Calu3 (cell line): ENCODE data around the gene LAMA1. TPM values are rescaled to one million over a fixed set of nuclear protein-coding genes. Genes with fewer than 3 reads are reported as not detected.

Experiments used
- BruUV-seq: library from RNA; stranded (reverse); fragments of 400-500 nt; replicated peaks from 2 replicates; lab custom pipeline; 2021; lab: Mats Ljungman, UMichigan
- CTCF ChIA-PET: fragments of 300-600 bp; sonication (Branson Sonifier 250); formaldehyde crosslinking; loops from one replicate; lab custom pipeline; 2022; ENCODE audit warnings: antibody characterized with exemption; lab: Charles Lee
- DNase-seq: peaks from one replicate; pipeline ENCODE4 v3.0.0; 2022
- H3K27ac Mint-ChIP-seq: one replicate; pipeline ENCODE4 v1.8.0; 2022; ENCODE audit warnings: mixed read lengths; ENCODE audit not compliant: unreplicated experiment
- H3K27me3 Mint-ChIP-seq: one replicate; pipeline ENCODE4 v1.8.0; 2022; ENCODE audit warnings: mixed read lengths; ENCODE audit not compliant: unreplicated experiment
- H3K36me3 Mint-ChIP-seq: one replicate; pipeline ENCODE4 v1.8.0; 2022; ENCODE audit warnings: mild to moderate bottlenecking, moderate library complexity, mixed read lengths; ENCODE audit not compliant: insufficient read depth, unreplicated experiment
- H3K4me1 Mint-ChIP-seq: one replicate; pipeline ENCODE4 v1.8.0; 2022; ENCODE audit warnings: mild to moderate bottlenecking, low read depth, mixed read lengths; ENCODE audit not compliant: unreplicated experiment
- H3K4me3 Mint-ChIP-seq: one replicate; pipeline ENCODE4 v1.8.0; 2022; ENCODE audit warnings: mild to moderate bottlenecking, low read depth, moderate library complexity, mixed read lengths; ENCODE audit not compliant: unreplicated experiment
- H3K9me3 Mint-ChIP-seq: one replicate; pipeline ENCODE4 v1.8.0; 2022; ENCODE audit warnings: low read depth, mixed read lengths; ENCODE audit not compliant: unreplicated experiment
- intact Hi-C: fragments of 100-400 bp; cut with micrococcal nuclease; formaldehyde crosslinking; loops from one replicate; pipeline ENCODE4 v1.10.0; 2022; ENCODE audit not compliant: unreplicated experiment
- total RNA-seq: library from RNA; stranded (reverse); gene quantifications from 2 replicates; pipeline ENCODE4 v1.2.3, GENCODE V29; 2022
- TF ChIP-seq, protein P1 (sequence below): fragments of 200-600 bp; IDR thresholded peaks from one replicate; pipeline ENCODE4 v1.8.0; 2022; ENCODE audit warnings: antibody characterized with exemption; ENCODE audit not compliant: unreplicated experiment

The LAMA1 gene
- total RNA-seq, 1 experiment from 2014 or later = not detected

DNA sequence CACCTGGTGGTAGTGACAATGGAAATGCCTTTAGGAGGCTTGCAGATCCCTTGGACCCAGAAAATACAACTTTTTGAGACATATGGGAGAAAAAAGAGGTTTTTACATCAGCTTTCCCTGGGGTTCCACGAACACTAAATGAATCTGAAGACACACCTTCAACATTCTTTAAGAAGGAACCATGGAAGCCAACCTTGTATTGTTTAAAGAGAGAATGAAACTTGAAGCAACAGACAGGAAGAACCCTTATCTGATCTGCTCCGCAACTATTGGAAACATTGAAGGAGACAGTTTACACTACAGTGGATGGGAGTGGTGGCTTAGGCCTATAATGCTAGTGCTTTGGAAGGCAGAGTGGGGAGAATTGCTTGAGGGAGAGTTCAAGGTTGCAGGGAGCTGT lies 190.4 kb downstream of the LAMA1 start:
- H3K9me3 Mint-ChIP-seq = no peaks in the 10 kb centered on the region
- intact Hi-C loops = no loop called here
- H3K4me3 Mint-ChIP-seq = no peak overlapping the region
- TF ChIP-seq, protein P1, sequence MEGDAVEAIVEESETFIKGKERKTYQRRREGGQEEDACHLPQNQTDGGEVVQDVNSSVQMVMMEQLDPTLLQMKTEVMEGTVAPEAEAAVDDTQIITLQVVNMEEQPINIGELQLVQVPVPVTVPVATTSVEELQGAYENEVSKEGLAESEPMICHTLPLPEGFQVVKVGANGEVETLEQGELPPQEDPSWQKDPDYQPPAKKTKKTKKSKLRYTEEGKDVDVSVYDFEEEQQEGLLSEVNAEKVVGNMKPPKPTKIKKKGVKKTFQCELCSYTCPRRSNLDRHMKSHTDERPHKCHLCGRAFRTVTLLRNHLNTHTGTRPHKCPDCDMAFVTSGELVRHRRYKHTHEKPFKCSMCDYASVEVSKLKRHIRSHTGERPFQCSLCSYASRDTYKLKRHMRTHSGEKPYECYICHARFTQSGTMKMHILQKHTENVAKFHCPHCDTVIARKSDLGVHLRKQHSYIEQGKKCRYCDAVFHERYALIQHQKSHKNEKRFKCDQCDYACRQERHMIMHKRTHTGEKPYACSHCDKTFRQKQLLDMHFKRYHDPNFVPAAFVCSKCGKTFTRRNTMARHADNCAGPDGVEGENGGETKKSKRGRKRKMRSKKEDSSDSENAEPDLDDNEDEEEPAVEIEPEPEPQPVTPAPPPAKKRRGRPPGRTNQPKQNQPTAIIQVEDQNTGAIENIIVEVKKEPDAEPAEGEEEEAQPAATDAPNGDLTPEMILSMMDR = no peak
- CTCF ChIA-PET = no interaction called here
- BruUV-seq = no TSS peak
- no peaks in the 10 kb centered on the region for H3K4me1 Mint-ChIP-seq
- H3K27ac Mint-ChIP-seq = no peak overlapping the region
- no peak for DNase-seq
- no peaks in the 10 kb centered on the region for H3K36me3 Mint-ChIP-seq
- peaks cover 45% of the 10 kb centered on the region for H3K27me3 Mint-ChIP-seq

DNA sequence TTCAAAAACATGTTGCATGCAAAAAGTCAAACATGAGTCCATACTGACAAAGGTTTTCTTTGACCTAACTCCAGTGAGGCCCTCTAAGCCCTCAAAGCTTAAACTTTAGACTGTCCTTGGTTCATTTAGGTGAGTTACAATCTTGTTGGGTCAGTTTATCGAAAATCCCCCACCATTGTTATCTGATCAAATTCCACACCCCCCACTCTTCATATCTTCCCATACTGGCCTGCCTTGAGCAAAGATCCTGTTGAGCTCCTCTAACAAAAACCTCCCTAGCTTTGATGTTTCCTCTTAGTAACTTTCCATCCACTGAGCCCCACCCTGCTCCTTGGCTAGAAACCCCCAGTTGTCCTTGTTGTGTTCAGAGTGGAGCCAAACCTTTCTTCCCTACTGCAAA lies 194.4 kb downstream of the LAMA1 start:
- Mint-ChIP-seq H3K36me3 (no peaks in the 10 kb centered on the region), H3K27ac (no peak overlapping the region), H3K9me3 (no peaks in the 10 kb centered on the region), H3K4me3 (no peak overlapping the region), H3K4me1 (no peaks in the 10 kb centered on the region), H3K27me3 (peaks cover 71% of the 10 kb centered on the region)
- TF ChIP-seq, protein P1 = no peak
- CTCF ChIA-PET = no interaction called here
- no peak for DNase-seq
- BruUV-seq = no TSS peak
- intact Hi-C loops = no loop called here

DNA sequence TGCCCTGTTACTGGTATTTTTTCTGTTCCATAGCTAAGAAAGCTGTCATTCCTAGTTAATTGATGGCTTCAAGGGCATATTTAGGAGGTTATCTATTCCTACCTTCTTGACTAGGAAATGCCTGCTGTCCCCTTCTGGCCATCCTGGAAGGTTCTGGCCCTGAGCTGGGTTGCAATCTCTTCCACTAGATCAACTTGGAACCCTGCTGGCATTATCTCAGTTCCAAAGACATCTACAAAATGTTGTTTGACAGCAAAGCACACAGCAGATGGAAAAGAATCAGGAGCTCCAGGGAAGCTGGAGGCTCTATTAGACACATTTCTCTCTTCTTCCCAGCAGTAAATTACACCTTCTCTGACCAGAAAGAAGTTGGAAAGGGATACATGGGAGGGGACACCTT lies 196.0 kb downstream of the LAMA1 start:
- no peak overlapping the region for H3K4me3 Mint-ChIP-seq
- H3K27me3 Mint-ChIP-seq = peaks cover 71% of the 10 kb centered on the region
- H3K36me3 Mint-ChIP-seq = no peaks in the 10 kb centered on the region
- no peak for DNase-seq
- no TSS peak for BruUV-seq
- H3K4me1 Mint-ChIP-seq = no peaks in the 10 kb centered on the region
- intact Hi-C loops = loop anchor here (2.0 kb wide), 1 partner anchor 255 kb away; no protein-coding TSS in a partner anchor
- H3K9me3 Mint-ChIP-seq = no peaks in the 10 kb centered on the region
- no peak overlapping the region for H3K27ac Mint-ChIP-seq
- CTCF ChIA-PET = interaction anchor here (0.6 to 1.5 kb wide), 4 partner anchors 79 to 256 kb away, joined by 3 to 6 read pairs (median 5); no protein-coding TSS in a partner anchor
- TF ChIP-seq, protein P1 = no peak

DNA sequence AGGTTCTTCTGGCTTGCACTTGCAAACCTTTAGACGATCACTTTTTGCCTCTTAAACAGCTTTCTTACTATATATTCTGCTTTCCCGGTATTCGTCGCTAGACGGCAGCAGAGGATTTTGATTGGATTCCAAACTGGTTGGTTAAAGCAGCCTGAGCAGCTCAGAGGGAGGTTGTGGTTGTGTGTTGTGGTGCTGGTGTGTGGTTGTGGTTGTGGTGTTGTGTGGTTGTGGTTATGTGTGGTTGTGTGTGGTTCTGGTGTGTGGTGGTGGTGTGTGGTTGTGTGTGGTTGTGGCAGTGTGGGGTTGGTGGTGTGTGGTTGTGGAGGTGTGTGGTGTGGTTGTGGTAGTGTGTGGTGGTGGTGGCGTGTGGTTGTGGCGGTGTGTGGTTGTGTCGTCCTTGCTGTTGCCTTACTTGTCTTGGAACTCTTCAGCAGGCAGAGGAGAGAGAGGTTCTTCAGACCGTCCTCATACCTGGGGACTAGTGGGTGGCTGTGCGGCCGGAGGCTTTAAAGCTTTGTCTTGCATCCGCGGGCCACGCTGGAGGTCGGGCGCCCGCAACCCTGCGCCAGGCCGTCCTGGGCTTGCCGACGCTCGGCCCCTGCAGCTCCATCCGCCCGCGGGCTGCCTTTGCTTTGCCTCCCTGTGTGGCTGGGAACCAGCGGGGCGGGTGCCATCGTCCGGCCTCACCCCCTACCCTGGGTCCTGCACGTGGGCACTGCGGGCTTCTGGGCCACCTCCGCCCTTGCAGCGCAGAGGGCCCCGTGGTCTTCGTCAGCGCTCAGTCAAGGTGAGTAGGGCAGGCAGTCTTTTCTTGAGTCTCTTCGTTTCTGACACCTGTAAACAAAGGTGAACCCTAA lies 197.3 kb downstream of the LAMA1 start:
- H3K9me3 Mint-ChIP-seq = no peaks in the 10 kb centered on the region
- BruUV-seq = no TSS peak
- peaks cover 84% of the 10 kb centered on the region for H3K27me3 Mint-ChIP-seq
- no peaks in the 10 kb centered on the region for H3K36me3 Mint-ChIP-seq
- TF ChIP-seq, protein P1 = peak; percentile 83
- DNase-seq = peak; percentile 74
- H3K4me1 Mint-ChIP-seq = no peaks in the 10 kb centered on the region
- no peak overlapping the region for H3K4me3 Mint-ChIP-seq
- H3K27ac Mint-ChIP-seq = no peak overlapping the region
- CTCF ChIA-PET = interaction anchor here (1.0 to 1.8 kb wide), 9 partner anchors 37 to 257 kb away, joined by 3 to 32 read pairs (median 4); no protein-coding TSS in a partner anchor
- intact Hi-C loops = loop anchor here (1.0 to 2.0 kb wide), 4 partner anchors 63 to 256 kb away; no protein-coding TSS in a partner anchor
